ENCODE data around the gene TIMM17A.

Gene TIMM17A

GRCh38 chr1:201955009-201955728 is at the start of gene TIMM17A:
Gene TIMM17A, plus strand, starts transcription at chr1:201955503. Its CDS starts 24 bp downstream, at chr1:201955527.
- Histone ChIP-seq H3K4me3 (ENCODE audit: low read depth, low read length) (peak within 1 kb of the TSS; percentile 97), H3K36me3 (ENCODE audit: control insufficient read depth, insufficient read depth, low read length) (peaks cover 25% of the 10 kb centered on the region), H3K9ac (ENCODE audit: low read length) (peak within 1 kb of the TSS; percentile 97), H3K9me3 (ENCODE audit: control insufficient read depth, insufficient read depth, low read depth, low read length) (no peaks in the 10 kb centered on the region), H3K27me3 (ENCODE audit: control insufficient read depth, insufficient read depth, low read length) (no peaks in the 10 kb centered on the region), H3K27ac (ENCODE audit: low read depth, low read length) (peak within 1 kb of the TSS; percentile 78; the same call in 1 of the 2 replicates), H3K4me1 (ENCODE audit: control insufficient read depth, insufficient read depth, low read length) (peaks cover 7% of the 10 kb centered on the region)

- Histone ChIP-seq H3K27me3 (ENCODE audit: control insufficient read depth, insufficient read depth, low read length) (no peaks in the 10 kb centered on the region), H3K36me3 (ENCODE audit: control insufficient read depth, insufficient read depth, low read length) (no peaks in the 10 kb centered on the region), H3K4me1 (ENCODE audit: control insufficient read depth, insufficient read depth, low read length) (peaks cover 14% of the 10 kb centered on the region), H3K4me3 (ENCODE audit: low read depth, low read length) (no peak overlapping the region), H3K9me3 (ENCODE audit: control insufficient read depth, insufficient read depth, low read depth, low read length) (no peaks in the 10 kb centered on the region), H3K27ac (ENCODE audit: low read depth, low read length) (no peak overlapping the region), H3K9ac (ENCODE audit: low read length) (no peak overlapping the region)
Measured at GRCh38 chr1:201906336-201906735, 49.0 kb upstream of the TIMM17A start.

- Histone ChIP-seq H3K9ac (ENCODE audit: low read length) (no peak overlapping the region), H3K4me3 (ENCODE audit: low read depth, low read length) (no peak overlapping the region), H3K27ac (ENCODE audit: low read depth, low read length) (no peak overlapping the region), H3K4me1 (ENCODE audit: control insufficient read depth, insufficient read depth, low read length) (peaks cover 20% of the 10 kb centered on the region), H3K27me3 (ENCODE audit: control insufficient read depth, insufficient read depth, low read length) (no peaks in the 10 kb centered on the region), H3K36me3 (ENCODE audit: control insufficient read depth, insufficient read depth, low read length) (no peaks in the 10 kb centered on the region), H3K9me3 (ENCODE audit: control insufficient read depth, insufficient read depth, low read depth, low read length) (no peaks in the 10 kb centered on the region)
Measured at GRCh38 chr1:201907621-201908020, 47.7 kb upstream of the TIMM17A start.

DNA sequence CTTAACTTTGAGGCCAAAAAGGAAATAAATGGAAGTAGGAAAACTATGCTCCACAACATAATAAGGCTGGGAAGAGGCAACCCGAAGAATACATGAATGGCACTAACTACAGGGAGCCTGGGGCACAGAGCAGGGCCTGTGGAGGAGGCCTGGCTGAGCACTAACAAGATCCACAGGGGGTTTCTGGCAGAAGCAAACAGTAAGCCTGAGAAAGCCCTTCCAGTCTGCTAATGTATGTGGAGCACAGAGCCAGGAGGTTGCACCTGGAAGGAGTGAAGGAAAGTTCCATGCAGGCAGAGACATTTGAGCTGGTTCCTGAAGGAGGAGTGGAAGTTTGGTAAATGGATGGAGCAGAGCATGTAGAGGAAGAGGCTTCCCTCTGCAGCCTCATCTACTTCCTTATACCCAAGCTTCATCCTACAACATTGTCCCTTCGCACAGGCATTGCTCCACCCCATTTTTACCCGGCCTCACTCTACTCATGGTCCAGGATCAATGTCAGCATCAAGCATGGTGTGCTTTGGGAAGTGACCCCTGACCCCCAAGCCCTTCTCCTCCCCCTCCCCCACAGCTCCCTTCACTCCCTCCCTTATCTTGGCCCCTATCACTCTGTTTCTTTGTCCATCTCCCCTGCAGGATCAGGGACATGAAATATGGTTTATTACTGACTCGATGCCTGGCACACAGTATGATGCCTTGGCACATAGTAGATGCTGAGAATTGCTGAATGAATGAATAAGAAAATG is 43.3 kb upstream of the TIMM17A start:
- H3K9ac ChIP-seq (ENCODE audit: low read length): no peak overlapping the region

GRCh38 chr1:201912832-201913231 is 42.5 kb upstream of the TIMM17A start:
- Histone ChIP-seq H3K4me3 (ENCODE audit: low read depth, low read length) (no peak overlapping the region), H3K36me3 (ENCODE audit: control insufficient read depth, insufficient read depth, low read length) (no peaks in the 10 kb centered on the region), H3K4me1 (ENCODE audit: control insufficient read depth, insufficient read depth, low read length) (peaks cover 6% of the 10 kb centered on the region; the same call in 1 of the 2 replicates), H3K9ac (ENCODE audit: low read length) (no peak overlapping the region), H3K27ac (ENCODE audit: low read depth, low read length) (no peak overlapping the region), H3K27me3 (ENCODE audit: control insufficient read depth, insufficient read depth, low read length) (no peaks in the 10 kb centered on the region), H3K9me3 (ENCODE audit: control insufficient read depth, insufficient read depth, low read depth, low read length) (no peaks in the 10 kb centered on the region)

More for the DNA sequence above, 43.3 kb upstream of the TIMM17A start:
- no peaks in the 10 kb centered on the region for H3K9me3 ChIP-seq (ENCODE audit: control insufficient read depth, insufficient read depth, low read depth, low read length)
- peaks cover 6% of the 10 kb centered on the region; the same call in 1 of the 2 replicates for H3K4me1 ChIP-seq (ENCODE audit: control insufficient read depth, insufficient read depth, low read length)
- no peak overlapping the region for H3K4me3 ChIP-seq (ENCODE audit: low read depth, low read length)
- no peak overlapping the region for H3K27ac ChIP-seq (ENCODE audit: low read depth, low read length)
- H3K27me3 ChIP-seq (ENCODE audit: control insufficient read depth, insufficient read depth, low read length): no peaks in the 10 kb centered on the region
- no peaks in the 10 kb centered on the region for H3K36me3 ChIP-seq (ENCODE audit: control insufficient read depth, insufficient read depth, low read length)

- Histone ChIP-seq H3K4me1 (ENCODE audit: control insufficient read depth, insufficient read depth, low read length) (peaks cover 11% of the 10 kb centered on the region; the same call in 1 of the 2 replicates), H3K9me3 (ENCODE audit: control insufficient read depth, insufficient read depth, low read depth, low read length) (no peaks in the 10 kb centered on the region), H3K27ac (ENCODE audit: low read depth, low read length) (no peak overlapping the region), H3K9ac (ENCODE audit: low read length) (no peak overlapping the region), H3K36me3 (ENCODE audit: control insufficient read depth, insufficient read depth, low read length) (no peaks in the 10 kb centered on the region), H3K4me3 (ENCODE audit: low read depth, low read length) (no peak overlapping the region), H3K27me3 (ENCODE audit: control insufficient read depth, insufficient read depth, low read length) (no peaks in the 10 kb centered on the region)
Measured at GRCh38 chr1:201914456-201915235, 40.7 kb upstream of the TIMM17A start.

DNA sequence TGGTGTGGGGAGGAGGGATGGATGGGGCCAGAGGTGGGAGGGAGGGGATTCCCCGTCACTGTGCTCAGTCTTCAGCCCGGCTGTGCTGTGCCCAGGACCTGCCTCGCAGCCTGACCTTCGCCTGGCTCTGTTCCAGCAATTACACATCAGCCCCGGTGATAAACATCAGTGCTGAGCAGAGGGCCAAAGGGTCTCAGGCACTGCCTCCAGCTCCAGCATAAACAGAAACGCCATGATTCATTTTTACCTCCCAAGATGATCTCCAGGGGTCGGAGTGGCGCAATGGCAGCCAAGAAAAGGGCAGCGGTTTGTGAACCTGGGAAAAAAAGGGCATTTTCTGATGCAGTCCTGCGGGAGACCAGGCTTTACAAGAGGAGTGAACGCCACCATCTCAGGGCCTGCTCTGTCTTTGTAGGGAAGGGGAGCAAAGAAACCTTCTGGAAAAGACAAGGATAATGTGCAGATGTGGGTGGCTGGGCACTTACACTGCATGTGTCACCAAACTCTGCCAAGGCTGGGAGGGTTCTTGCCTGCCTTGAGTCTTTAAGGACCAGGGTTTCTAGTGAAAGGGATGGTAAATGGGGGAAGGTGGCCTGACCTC is 38.6 kb upstream of the TIMM17A start:
- H3K4me3 ChIP-seq (ENCODE audit: low read depth, low read length): no peak overlapping the region
- H3K27me3 ChIP-seq (ENCODE audit: control insufficient read depth, insufficient read depth, low read length): no peaks in the 10 kb centered on the region
- no peaks in the 10 kb centered on the region for H3K36me3 ChIP-seq (ENCODE audit: control insufficient read depth, insufficient read depth, low read length)
- H3K4me1 ChIP-seq (ENCODE audit: control insufficient read depth, insufficient read depth, low read length): peaks cover 8% of the 10 kb centered on the region; the same call in 1 of the 2 replicates
- no peak overlapping the region for H3K9ac ChIP-seq (ENCODE audit: low read length)
- H3K9me3 ChIP-seq (ENCODE audit: control insufficient read depth, insufficient read depth, low read depth, low read length): no peaks in the 10 kb centered on the region
- H3K27ac ChIP-seq (ENCODE audit: low read depth, low read length): no peak overlapping the region

DNA sequence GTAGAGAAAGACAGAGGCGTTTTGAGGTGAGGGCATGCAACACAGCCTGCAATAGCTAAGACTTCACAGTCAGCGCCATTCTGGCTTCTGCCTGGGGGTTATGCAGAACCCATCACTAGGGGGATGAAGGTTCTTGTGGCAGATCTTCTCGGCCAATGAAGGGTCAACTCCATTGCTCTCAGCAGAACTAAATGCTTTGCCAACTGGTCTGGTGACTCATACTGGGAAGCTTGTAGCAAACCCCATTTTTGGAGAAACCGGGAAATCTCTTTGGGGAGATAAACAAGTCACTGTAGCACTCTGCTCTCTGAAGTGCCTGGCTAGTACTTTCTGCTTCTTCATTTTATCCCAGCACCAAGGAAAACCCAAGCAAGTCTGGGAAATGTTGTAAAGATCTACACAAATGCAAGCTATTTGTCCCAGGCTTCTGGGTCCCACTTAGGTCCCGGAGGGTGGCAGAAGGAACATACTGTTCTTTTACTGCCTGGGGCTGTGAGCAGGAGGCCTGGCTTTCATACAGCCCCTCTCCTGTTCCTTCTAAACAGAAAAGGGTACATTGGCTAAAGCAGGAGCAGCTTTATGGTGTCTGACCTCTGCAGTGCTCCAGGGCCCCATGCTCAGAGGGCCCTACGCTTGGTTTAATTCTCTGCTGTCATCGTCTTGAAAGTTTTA is 37.8 kb upstream of the TIMM17A start:
- Histone ChIP-seq H3K4me3 (ENCODE audit: low read depth, low read length) (no peak overlapping the region), H3K4me1 (ENCODE audit: control insufficient read depth, insufficient read depth, low read length) (peaks cover 5% of the 10 kb centered on the region; the same call in 1 of the 2 replicates), H3K27me3 (ENCODE audit: control insufficient read depth, insufficient read depth, low read length) (no peaks in the 10 kb centered on the region), H3K9ac (ENCODE audit: low read length) (no peak overlapping the region), H3K9me3 (ENCODE audit: control insufficient read depth, insufficient read depth, low read depth, low read length) (peaks cover 4% of the 10 kb centered on the region; the same call in 1 of the 2 replicates), H3K36me3 (ENCODE audit: control insufficient read depth, insufficient read depth, low read length) (no peaks in the 10 kb centered on the region), H3K27ac (ENCODE audit: low read depth, low read length) (no peak overlapping the region)

DNA sequence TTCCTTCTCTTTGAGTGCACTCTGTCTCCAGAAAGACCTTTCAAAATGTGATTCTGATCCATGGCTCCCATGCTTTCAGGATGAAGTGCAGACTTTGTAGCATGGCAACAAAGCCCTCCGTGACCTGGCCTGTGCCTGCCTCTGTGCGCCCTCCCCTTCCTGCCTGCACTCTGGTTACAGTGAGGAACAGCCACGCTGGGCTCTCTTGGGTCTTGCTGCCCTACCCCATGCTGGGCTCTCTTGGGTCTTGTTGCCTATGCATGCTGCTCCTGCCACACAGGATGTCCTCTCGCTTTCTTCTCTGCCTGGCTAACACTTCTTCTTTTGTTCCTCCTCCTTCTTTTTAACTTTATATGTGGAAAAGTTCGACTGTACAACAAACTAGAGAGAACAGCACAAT is 37.0 kb upstream of the TIMM17A start:
- peaks cover 5% of the 10 kb centered on the region; the same call in 1 of the 2 replicates for H3K4me1 ChIP-seq (ENCODE audit: control insufficient read depth, insufficient read depth, low read length)
- H3K27ac ChIP-seq (ENCODE audit: low read depth, low read length): no peak overlapping the region
- no peaks in the 10 kb centered on the region for H3K27me3 ChIP-seq (ENCODE audit: control insufficient read depth, insufficient read depth, low read length)
- H3K9ac ChIP-seq (ENCODE audit: low read length): no peak overlapping the region
- no peaks in the 10 kb centered on the region for H3K36me3 ChIP-seq (ENCODE audit: control insufficient read depth, insufficient read depth, low read length)
- H3K4me3 ChIP-seq (ENCODE audit: low read depth, low read length): no peak overlapping the region
- H3K9me3 ChIP-seq (ENCODE audit: control insufficient read depth, insufficient read depth, low read depth, low read length): peaks cover 4% of the 10 kb centered on the region; the same call in 1 of the 2 replicates

DNA sequence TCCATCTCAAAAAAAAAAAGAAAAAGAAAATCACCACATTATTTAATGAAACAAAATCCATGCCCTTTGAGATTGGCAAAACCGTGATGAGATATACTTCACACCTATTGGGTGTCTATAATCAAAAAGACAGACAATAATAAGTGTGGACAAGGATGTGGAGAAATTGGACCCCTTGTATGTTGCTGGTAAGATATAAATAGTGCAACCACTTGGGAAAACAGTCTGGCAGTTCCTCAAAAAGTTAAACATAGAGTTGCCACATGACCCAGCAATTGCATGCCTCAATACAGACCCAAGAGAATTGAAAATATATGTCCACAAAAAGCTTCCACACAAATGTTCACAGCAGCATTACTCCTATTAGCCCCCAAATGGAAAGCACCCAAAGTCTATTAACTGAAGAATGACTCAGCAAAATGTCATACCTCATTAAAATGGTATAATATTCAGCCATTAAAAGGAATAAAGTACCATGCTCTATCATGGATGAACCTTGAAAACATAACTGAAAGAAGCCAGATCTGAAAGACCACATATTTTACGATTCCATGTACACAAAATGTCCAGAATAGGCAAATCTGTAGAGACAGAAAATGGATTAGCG is 33.2 kb upstream of the TIMM17A start:
- H3K36me3 ChIP-seq (ENCODE audit: control insufficient read depth, insufficient read depth, low read length): no peaks in the 10 kb centered on the region
- no peak overlapping the region for H3K9ac ChIP-seq (ENCODE audit: low read length)
- H3K27me3 ChIP-seq (ENCODE audit: control insufficient read depth, insufficient read depth, low read length): no peaks in the 10 kb centered on the region
- no peak overlapping the region for H3K4me3 ChIP-seq (ENCODE audit: low read depth, low read length)
- peaks cover 4% of the 10 kb centered on the region; the same call in 1 of the 2 replicates for H3K9me3 ChIP-seq (ENCODE audit: control insufficient read depth, insufficient read depth, low read depth, low read length)
- H3K27ac ChIP-seq (ENCODE audit: low read depth, low read length): no peak overlapping the region
- peaks cover 5% of the 10 kb centered on the region; the same call in 1 of the 2 replicates for H3K4me1 ChIP-seq (ENCODE audit: control insufficient read depth, insufficient read depth, low read length)

Data from HUES6 (cell line).